HG03095 (cell line): ENCODE data around the gene RCAN2.

ENCODE experiments used
- ATAC-seq: cut with Tn5 transposase; IDR thresholded peaks from one replicate; pipeline ENCODE4 v1.9.1; 2021; ENCODE audit warnings: moderate library complexity; ENCODE audit not compliant: unreplicated experiment

The RCAN2 gene

DNA sequence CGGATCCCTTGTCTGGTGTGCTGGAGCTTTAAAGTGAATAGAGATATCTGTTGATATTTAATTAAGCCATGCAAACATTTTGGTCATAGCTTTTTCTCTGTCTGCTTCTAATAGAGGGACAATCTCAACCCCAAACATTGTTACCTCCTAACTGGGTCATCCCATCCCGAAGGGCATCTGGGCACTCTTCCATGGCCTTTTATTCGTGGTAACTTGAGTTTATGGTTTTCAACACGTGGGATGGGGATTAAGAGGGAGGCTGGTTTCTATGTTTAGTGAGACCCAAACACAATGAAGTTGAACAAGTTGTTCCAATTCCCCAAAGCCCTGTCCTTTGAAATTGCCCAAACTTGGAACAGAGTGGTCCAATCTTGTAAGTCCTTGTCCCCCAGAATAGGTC is 319.1 kb downstream of the RCAN2 start:
- ATAC-seq = no peak
